A673 (cell line): ENCODE measurements around the gene SMIM41.

Experiments used
- EZH2 ChIP-seq: fragments of 200-600 bp; sonication (generic); IDR thresholded peaks from 2 replicates; pipeline ENCODE4 v1.6.1; 2017; ENCODE audit warnings: borderline replicate concordance, low read depth, mild to moderate bottlenecking, mixed read lengths, antibody characterized with exemption, low read length; ENCODE audit not compliant: poor library complexity, severe bottlenecking
- TF ChIP-seq, protein P1 (sequence below): fragments of 300-800, 200-600 bp; sonication (generic); conservative IDR thresholded peaks from 2 replicates; pipeline ENCODE4 v1.5.1; 2017; ENCODE audit warnings: low read depth, mild to moderate bottlenecking, antibody characterized with exemption, low read length, moderate library complexity, mixed read lengths

- TF ChIP-seq, protein P1, sequence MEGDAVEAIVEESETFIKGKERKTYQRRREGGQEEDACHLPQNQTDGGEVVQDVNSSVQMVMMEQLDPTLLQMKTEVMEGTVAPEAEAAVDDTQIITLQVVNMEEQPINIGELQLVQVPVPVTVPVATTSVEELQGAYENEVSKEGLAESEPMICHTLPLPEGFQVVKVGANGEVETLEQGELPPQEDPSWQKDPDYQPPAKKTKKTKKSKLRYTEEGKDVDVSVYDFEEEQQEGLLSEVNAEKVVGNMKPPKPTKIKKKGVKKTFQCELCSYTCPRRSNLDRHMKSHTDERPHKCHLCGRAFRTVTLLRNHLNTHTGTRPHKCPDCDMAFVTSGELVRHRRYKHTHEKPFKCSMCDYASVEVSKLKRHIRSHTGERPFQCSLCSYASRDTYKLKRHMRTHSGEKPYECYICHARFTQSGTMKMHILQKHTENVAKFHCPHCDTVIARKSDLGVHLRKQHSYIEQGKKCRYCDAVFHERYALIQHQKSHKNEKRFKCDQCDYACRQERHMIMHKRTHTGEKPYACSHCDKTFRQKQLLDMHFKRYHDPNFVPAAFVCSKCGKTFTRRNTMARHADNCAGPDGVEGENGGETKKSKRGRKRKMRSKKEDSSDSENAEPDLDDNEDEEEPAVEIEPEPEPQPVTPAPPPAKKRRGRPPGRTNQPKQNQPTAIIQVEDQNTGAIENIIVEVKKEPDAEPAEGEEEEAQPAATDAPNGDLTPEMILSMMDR: no peak
- TF ChIP-seq EZH2: no peak
Observed at GRCh38 chr12:52063082-52063924, 16.2 kb upstream of the SMIM41 start.
